B cell (primary cell): ENCODE data around the gene ATP5MC3. TPM values are rescaled to one million over a fixed set of nuclear protein-coding genes. Genes with fewer than 3 reads are reported as not detected.
A peak's percentile ranks its signal among the peaks of the same experiment; 100 is the strongest.

Experiments used
- ATAC-seq: fragments of 200-7000 bp; cut with Tn5 transposase; one replicate; pipeline ENCODE4 v1.10.0; 2021; ENCODE audit warnings: low read depth, mild to moderate bottlenecking, moderate number of reproducible peaks, moderate library complexity
- CTCF ChIA-PET: fragments of 350-600 bp; sonication (Branson Sonifier 250); formaldehyde crosslinking; loops from one replicate; lab custom pipeline; 2021; ENCODE audit warnings: antibody characterized with exemption, inconsistent platforms; lab: Charles Lee
- POLR2A ChIA-PET: fragments of 350-600 bp; sonication (Branson Sonifier 250); formaldehyde crosslinking; loops from one replicate; lab custom pipeline; 2021; ENCODE audit warnings: antibody characterized with exemption; lab: Charles Lee
- DNase-seq: peaks from one replicate; pipeline ENCODE4 v3.0.0; 2013
- H2AFZ ChIP-seq: 2 replicates; pipeline ENCODE4 v1.6.1; 2012; ENCODE audit warnings: mild to moderate bottlenecking, low read depth, low read length; ENCODE audit not compliant: insufficient read depth, poor library complexity, severe bottlenecking
- H3K27ac ChIP-seq, 2 donors: 1 replicate in 1 of 2; 2 replicates in 1 of 2; pipeline ENCODE4 v1.5.1; 2012 to 2013; ENCODE audit warnings: low read length in 2 of 2, mild to moderate bottlenecking in 2 of 2, moderate library complexity in 1 of 2
- H3K27me3 ChIP-seq, 4 experiments: fragments of 200-600 bp in 1 of 4; sonication (generic) in 1 of 4; replicated peaks in 1 of 4; 1 replicate in 2 of 4; 2 replicates in 2 of 4; pipeline versions ENCODE4 v1.6.1 to v1.7.0; 2013 to 2016; ENCODE audit warnings: low read length in 3 of 4, mild to moderate bottlenecking in 2 of 4, mixed read lengths in 1 of 4, moderate library complexity in 1 of 4; ENCODE audit not compliant: insufficient read depth in 4 of 4, control insufficient read depth in 3 of 4; ENCODE audit errors: control extremely low read depth in 1 of 4
- H3K36me3 ChIP-seq, 2 experiments: replicated peaks in 1 of 2; 1 replicate in 1 of 2; 2 replicates in 1 of 2; pipeline versions ENCODE4 v1.6.1 to v1.7.1; 2013; ENCODE audit warnings: low read length in 1 of 2; ENCODE audit not compliant: insufficient read depth in 2 of 2, control insufficient read depth in 1 of 2; ENCODE audit errors: control extremely low read depth in 1 of 2, extremely low read depth in 1 of 2
- H3K4me1 ChIP-seq, 2 donors: fragments of 200-600 bp in 1 of 2; sonication (generic) in 1 of 2; 1 replicate in 1 of 2; 2 replicates in 1 of 2; pipeline versions ENCODE4 v1.5.1 to v1.6.1; 2013 to 2017; ENCODE audit warnings: low read length in 2 of 2; ENCODE audit not compliant: control insufficient read depth in 2 of 2, insufficient read depth in 2 of 2
- H3K4me2 ChIP-seq: replicated peaks from 2 replicates; pipeline ENCODE3; 2012; ENCODE audit warnings: mild to moderate bottlenecking, low read depth, low read length; ENCODE audit not compliant: poor library complexity, severe bottlenecking
- H3K4me3 ChIP-seq, 5 experiments: fragments of 200-600 bp in 1 of 5; sonication (generic) in 1 of 5; 1 replicate in 3 of 5; 2 replicates in 2 of 5; pipeline versions ENCODE4 v1.5.1 to v1.7.0; 2011 to 2016; ENCODE audit warnings: low read length in 4 of 5, mild to moderate bottlenecking in 4 of 5, low read depth in 2 of 5, control low read depth in 1 of 5, moderate library complexity in 1 of 5; ENCODE audit not compliant: insufficient read depth in 1 of 5; ENCODE audit errors: control extremely low read depth in 1 of 5, extremely low read depth in 1 of 5
- H3K79me2 ChIP-seq: fragments of 200-600 bp; sonication (generic); one replicate; pipeline ENCODE4 v1.6.0; 2016; ENCODE audit warnings: low read length; ENCODE audit not compliant: control insufficient read depth, insufficient read depth
- H3K9ac ChIP-seq: fragments of 200-600 bp; sonication (generic); 2 replicates; pipeline ENCODE4 v1.6.1; 2017; ENCODE audit warnings: mild to moderate bottlenecking, low read length, moderate library complexity
- H3K9me3 ChIP-seq, 3 donors: one replicate each; pipeline versions ENCODE4 v1.6.1 to v1.7.1; 2013; ENCODE audit warnings: low read length in 2 of 3; ENCODE audit not compliant: control insufficient read depth in 2 of 3, insufficient read depth in 1 of 3; ENCODE audit errors: control extremely low read depth in 1 of 3
- H4K20me1 ChIP-seq: 2 replicates; pipeline ENCODE4 v1.6.0; 2012; ENCODE audit warnings: mild to moderate bottlenecking, low read length; ENCODE audit not compliant: insufficient read depth, control insufficient read depth, poor library complexity, severe bottlenecking
- H3K27ac Mint-ChIP-seq: one replicate; pipeline ENCODE4 v1.8.0; 2021; ENCODE audit warnings: mixed read lengths
- H3K27me3 Mint-ChIP-seq: one replicate; pipeline ENCODE4 v1.8.0; 2021; ENCODE audit warnings: mixed read lengths
- H3K4me1 Mint-ChIP-seq: one replicate; pipeline ENCODE4 v1.8.0; 2021; ENCODE audit warnings: mixed read lengths
- H3K4me3 Mint-ChIP-seq: one replicate; pipeline ENCODE4 v1.8.0; 2021; ENCODE audit warnings: mixed read lengths
- H3K9me3 Mint-ChIP-seq: one replicate; pipeline ENCODE4 v1.8.0; 2022; ENCODE audit warnings: mixed read lengths; ENCODE audit not compliant: insufficient read depth
- CTCF ChIP-seq: fragments of 200-600 bp; IDR thresholded peaks from one replicate; pipeline ENCODE4 v1.8.0; 2022; ENCODE audit warnings: antibody characterized with exemption, mild to moderate bottlenecking
- EZH2 ChIP-seq: IDR thresholded peaks from 2 replicates; pipeline ENCODE4 v1.6.1; 2012; ENCODE audit warnings: borderline replicate concordance, low read depth, mild to moderate bottlenecking, moderate library complexity, low read length; ENCODE audit not compliant: insufficient read depth, poor library complexity, severe bottlenecking
- WGBS: methylation state at CpG from one replicate; pipeline ENCODE4 v1.1.5; 2013; ENCODE audit warnings: missing lambda C conversion rate; ENCODE audit not compliant: insufficient coverage; 5-methylcytosine and 5-hydroxymethylcytosine counted together
- intact Hi-C: fragments of 100-400 bp; cut with micrococcal nuclease; formaldehyde crosslinking; loops from one replicate; pipeline ENCODE4 v1.10.0; 2022
- polyA plus RNA-seq: library from polyadenylated mRNA; depleted of rRNA; stranded (reverse); fragments of >200 nt; gene quantifications from 2 replicates; pipeline ENCODE4 v1.2.3, GENCODE V29; 2012
- total RNA-seq, 2 donors: library from RNA; stranded (reverse); fragments of 120-200 nt in 1 of 2; gene quantifications; 1 replicate in 1 of 2; 2 replicates in 1 of 2; pipeline versions ENCODE4 v1.2.3 to v1.2.4, GENCODE V29; 2013 to 2022

ATP5MC3 gene
- total and polyA plus RNA-seq, 2 donors (not counting 1 experiment from before 2014, with no cell fraction given) = 68.5 to 94.1 TPM

GRCh38 chr2:175183674-175184073 lies 2.2 kb upstream of the ATP5MC3 start:
- POLR2A ChIA-PET = no interaction called here
- peaks cover 12 to 13% of the 10 kb centered on the region in 2 donors for H3K4me1 ChIP-seq
- DNase-seq = no peak
- peaks cover 3 to 13% of the 10 kb centered on the region in 2 experiments for H3K36me3 ChIP-seq
- no peak overlapping the region for H3K4me3 ChIP-seq
- no peak overlapping the region for H2AFZ ChIP-seq
- H3K9me3 ChIP-seq = no peaks in the 10 kb centered on the region
- CTCF ChIA-PET = no interaction called here
- TF ChIP-seq EZH2 (no peak), CTCF (no peak)
- H3K4me2 ChIP-seq = no peak overlapping the region
- ATAC-seq = no peak
- no peak overlapping the region for H3K27ac Mint-ChIP-seq
- H3K27me3 ChIP-seq = no peaks in the 10 kb centered on the region
- no CpG with 5 or more reads among the region's 2 CpGs for WGBS
- intact Hi-C loops = loop anchor here (5.0 kb wide), 2 partner anchors 71 to 431 kb away; no protein-coding TSS in a partner anchor
- peaks cover 5% of the 10 kb centered on the region for H4K20me1 ChIP-seq
- no peak overlapping the region for H3K27ac ChIP-seq
- peaks cover 33% of the 10 kb centered on the region for H3K79me2 ChIP-seq
- no peak overlapping the region for H3K4me3 Mint-ChIP-seq
- no peak overlapping the region for H3K9ac ChIP-seq
- no peaks in the 10 kb centered on the region for H3K9me3 Mint-ChIP-seq
- H3K4me1 Mint-ChIP-seq = peaks cover 14% of the 10 kb centered on the region
- H3K27me3 Mint-ChIP-seq = peaks cover 6% of the 10 kb centered on the region

GRCh38 chr2:175181877-175182308 lies 383 bp upstream of the ATP5MC3 start:
- H3K4me1 Mint-ChIP-seq = peaks cover 14% of the 10 kb centered on the region
- Histone ChIP-seq H3K27ac (peak overlapping the region; percentile 59 to 79), H4K20me1 (peaks cover 17% of the 10 kb centered on the region), H3K36me3 (peaks cover 5 to 29% of the 10 kb centered on the region in 2 experiments), H2AFZ (peak overlapping the region; percentile 94), H3K9ac (peak overlapping the region; percentile 88), H3K4me2 (peak overlapping the region; percentile 89), H3K9me3 (no peaks in the 10 kb centered on the region), H3K4me3 (peak overlapping the region in 4 of 5 experiments; percentile 85 to 94 (median 89)), H3K27me3 (no peaks in the 10 kb centered on the region), H3K4me1 (peaks cover 12 to 13% of the 10 kb centered on the region in 2 donors), H3K79me2 (peaks cover 33% of the 10 kb centered on the region)
- peaks cover 3% of the 10 kb centered on the region for H3K27me3 Mint-ChIP-seq
- WGBS = 14% methylated on average over 2 of the region's 5 CpGs
- ChIA-PET POLR2A (no interaction called here), CTCF (interaction anchor here (0.9 to 1.0 kb wide), 2 partner anchors 10 to 22 kb away, joined by 3 read pairs; no protein-coding TSS in a partner anchor)
- no peaks in the 10 kb centered on the region for H3K9me3 Mint-ChIP-seq
- TF ChIP-seq CTCF (no peak), EZH2 (no peak)
- peak overlapping the region; percentile 91 for H3K4me3 Mint-ChIP-seq
- ATAC-seq = no peak
- peak overlapping the region; percentile 78 for H3K27ac Mint-ChIP-seq
- intact Hi-C loops = loop anchor here (1.0 to 5.0 kb wide), 3 partner anchors 14 to 430 kb away; partner anchors contain the start of gene ATF2
- DNase-seq = no peak
